ENCODE data around the gene GHRL. TPM values are rescaled to one million over a fixed set of nuclear protein-coding genes. Genes with fewer than 3 reads are reported as not detected.

The GHRL gene
- total RNA-seq: not detected in 2 replicates

DNA sequence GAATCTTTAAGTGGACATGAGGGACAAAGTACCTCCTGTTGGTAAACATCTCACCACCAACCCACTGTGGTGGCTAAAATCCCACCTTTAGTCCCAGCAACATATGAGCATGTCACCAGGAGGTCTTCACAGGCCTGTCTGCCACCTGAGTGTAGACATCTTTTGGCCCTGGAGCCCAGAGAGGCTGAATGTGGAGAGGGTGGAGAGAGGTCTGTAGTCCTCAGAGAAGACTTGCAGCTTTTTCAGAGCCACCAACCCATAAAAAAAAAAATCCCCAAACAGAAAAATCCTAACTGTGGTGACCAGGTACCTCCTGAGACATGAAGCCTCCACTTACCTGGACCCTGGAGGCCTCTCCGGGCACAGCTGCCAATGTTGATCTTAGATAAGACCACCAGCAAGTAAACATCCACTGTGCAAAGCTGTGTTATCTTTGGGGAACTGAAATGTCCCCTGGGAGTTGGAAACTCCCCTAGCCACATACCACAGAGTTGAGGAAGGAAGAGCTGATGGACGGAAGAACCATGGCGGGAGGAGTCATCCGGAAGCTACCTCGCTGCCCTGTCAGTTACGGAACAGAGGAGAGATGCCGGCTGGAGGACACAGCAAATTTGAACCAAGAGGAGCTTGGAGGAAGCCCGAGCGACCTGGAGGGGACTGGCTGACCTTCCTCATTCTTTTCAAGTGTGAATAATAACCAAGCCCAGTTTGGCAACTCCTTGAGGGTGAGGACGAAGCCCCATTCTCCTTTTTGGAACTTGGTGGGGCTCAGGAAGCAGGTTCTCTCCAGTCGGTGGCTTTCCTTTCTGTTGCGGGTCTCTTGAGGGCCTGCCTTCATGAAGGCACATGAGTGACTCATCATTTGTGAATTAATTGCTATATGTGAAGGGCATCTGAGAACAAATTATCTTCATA lies at the start of gene GHRL:
Gene GHRL, minus strand, starts transcription at position 443 of the 915 bp plus-strand sequence. CDS start 2,767 bp downstream, outside the sequence.

GRCh38 chr3:10248184-10248983 lies 44.4 kb downstream of the GHRL start, which contains the start of gene TATDN2:
TATDN2 (plus strand) TSS chr3:10248459; CDS start chr3:10249201, 742 bp downstream.

Other genes with a start within 250 kb of the GHRL start
- gene FANCD2OS, start 184.7 kb downstream of the GHRL start, total RNA-seq: not detected in 2 replicates
- 104 and 115 TPM in 2 replicates for gene BRK1, start 177.3 kb downstream of the GHRL start, total RNA-seq
- 41.1 and 48.7 TPM in 2 replicates for gene VHL, start 151.2 kb downstream of the GHRL start, total RNA-seq
- 4.7 and 40.7 TPM in 2 replicates for gene IRAK2, start 128.0 kb downstream of the GHRL start, total RNA-seq
- 8.9 and 9.0 TPM in 2 replicates for gene TATDN2, start 44.5 kb downstream of the GHRL start, total RNA-seq
- 117 and 201 TPM in 2 replicates for gene SEC13, start 28.2 kb upstream of the GHRL start, total RNA-seq
- gene ATP2B2, start 212.6 kb upstream of the GHRL start, total RNA-seq: under 0.01 TPM in 1 of 2 replicates, not detected in the other

Data from tracheal epithelial cell (primary cell).